IMR-90 (cell line): Measurements from ENCODE around the gene MSI2. TPM values are rescaled to one million over a fixed set of nuclear protein-coding genes. Genes with fewer than 3 reads are reported as not detected.

Experiments
- ATAC-seq: fragments of 200-7000 bp; cut with Tn5 transposase; 2 replicates; pipeline ENCODE4 v1.9.1; 2020; ENCODE audit warnings: low read depth, mild to moderate bottlenecking, moderate library complexity
- BruUV-seq: library from RNA; stranded (reverse); fragments of 400-500 nt; replicated peaks from 2 replicates; lab custom pipeline; 2021; lab: Mats Ljungman, UMichigan
- CTCF ChIA-PET: fragments of 300-600 bp; formaldehyde crosslinking; extraction: SDS; loops from one replicate; lab custom pipeline; 2021; ENCODE audit warnings: antibody characterized with exemption; lab: Yijun Ruan, JAX
- POLR2A ChIA-PET: fragments of 300-600 bp; sonication (Branson Sonifier 250); formaldehyde crosslinking; loops from one replicate; lab custom pipeline; 2022; ENCODE audit warnings: antibody characterized with exemption; ENCODE audit not compliant: unreplicated experiment; lab: Charles Lee
- DNase-seq: peaks from one replicate; pipeline ENCODE4 v3.0.0; 2013
- H2AFZ ChIP-seq: replicated peaks from 2 replicates; pipeline ENCODE3; 2013; ENCODE audit warnings: low read length, mild to moderate bottlenecking; ENCODE audit not compliant: poor library complexity
- H2AK5ac ChIP-seq: 2 replicates; pipeline ENCODE4 v1.6.1; 2013; ENCODE audit warnings: low read depth, low read length, inconsistent platforms
- H2AK9ac ChIP-seq: replicated peaks from 2 replicates; pipeline ENCODE3; 2013; ENCODE audit warnings: mild to moderate bottlenecking, low read depth, low read length, moderate library complexity; ENCODE audit not compliant: poor library complexity
- H2BK120ac ChIP-seq: 2 replicates; pipeline ENCODE4 v1.6.1; 2013; ENCODE audit warnings: low read depth, low read length, inconsistent platforms
- H2BK15ac ChIP-seq: 3 replicates; pipeline ENCODE4 v1.6.1; 2013; ENCODE audit warnings: low read depth, low read length, inconsistent platforms
- H2BK20ac ChIP-seq: 2 replicates; pipeline ENCODE4 v1.6.1; 2013; ENCODE audit warnings: low read depth, mild to moderate bottlenecking, inconsistent platforms, low read length, moderate library complexity
- H2BK5ac ChIP-seq: 2 replicates; pipeline ENCODE4 v1.6.1; 2013; ENCODE audit warnings: mild to moderate bottlenecking, low read depth, low read length, inconsistent platforms; ENCODE audit not compliant: poor library complexity, severe bottlenecking
- H3K14ac ChIP-seq: replicated peaks from 2 replicates; pipeline ENCODE4 v1.6.1; 2013; ENCODE audit warnings: low read depth, low read length, inconsistent platforms
- H3K18ac ChIP-seq: 2 replicates; pipeline ENCODE4 v1.6.1; 2013; ENCODE audit warnings: low read depth, low read length, control low read depth
- H3K23ac ChIP-seq: 2 replicates; pipeline ENCODE4 v1.6.1; 2013; ENCODE audit warnings: low read depth, low read length, inconsistent platforms
- H3K27ac ChIP-seq: 2 replicates; pipeline ENCODE4 v1.5.1; 2013; ENCODE audit warnings: mild to moderate bottlenecking, control low read depth, low read length; ENCODE audit not compliant: insufficient read depth
- H3K27me3 ChIP-seq: 2 replicates; pipeline ENCODE4 v1.6.1; 2013; ENCODE audit warnings: low read length; ENCODE audit not compliant: control insufficient read depth, insufficient read depth
- H3K36me3 ChIP-seq: 2 replicates; pipeline ENCODE4 v1.6.1; 2013; ENCODE audit warnings: low read length, mixed read lengths; ENCODE audit not compliant: control insufficient read depth, insufficient read depth
- H3K4ac ChIP-seq: 2 replicates; pipeline ENCODE4 v1.6.1; 2013; ENCODE audit warnings: low read depth, low read length, inconsistent platforms
- H3K4me1 ChIP-seq: 2 replicates; pipeline ENCODE4 v1.6.1; 2013; ENCODE audit warnings: low read length, mixed read lengths; ENCODE audit not compliant: control insufficient read depth, insufficient read depth
- H3K4me2 ChIP-seq: 2 replicates; pipeline ENCODE4 v1.6.1; 2013; ENCODE audit warnings: low read depth, mild to moderate bottlenecking, control low read depth, low read length, moderate library complexity
- H3K4me3 ChIP-seq: 2 replicates; pipeline ENCODE4 v1.5.1; 2013; ENCODE audit warnings: low read depth, mild to moderate bottlenecking, control low read depth, low read length, moderate library complexity; ENCODE audit not compliant: insufficient read depth
- H3K56ac ChIP-seq: 2 replicates; pipeline ENCODE4 v1.6.1; 2013; ENCODE audit warnings: low read length, inconsistent platforms; ENCODE audit not compliant: insufficient read depth; ENCODE audit errors: extremely low read depth
- H3K79me1 ChIP-seq, 2 experiments: 2 replicates each; pipeline ENCODE4 v1.6.1; 2013; ENCODE audit warnings: low read length in 2 of 2, inconsistent platforms in 1 of 2, low read depth in 1 of 2
- H3K9ac ChIP-seq: 2 replicates; pipeline ENCODE4 v1.6.1; 2013; ENCODE audit warnings: low read depth, low read length, control low read depth
- H3K9me1 ChIP-seq: 2 replicates; pipeline ENCODE4 v1.6.1; 2013; ENCODE audit warnings: low read length, inconsistent platforms; ENCODE audit not compliant: insufficient read depth
- H3K9me3 ChIP-seq: 2 replicates; pipeline ENCODE4 v1.6.1; 2013; ENCODE audit warnings: low read length; ENCODE audit not compliant: control insufficient read depth, insufficient read depth
- H4K20me1 ChIP-seq: 2 replicates; pipeline ENCODE4 v1.6.1; 2013; ENCODE audit warnings: low read length, inconsistent platforms; ENCODE audit not compliant: insufficient read depth
- H4K5ac ChIP-seq: 2 replicates; pipeline ENCODE4 v1.6.1; 2013; ENCODE audit warnings: mild to moderate bottlenecking, low read depth, low read length, control low read depth
- H4K8ac ChIP-seq, 2 experiments: 2 replicates each; pipeline ENCODE4 v1.6.1; 2013; ENCODE audit warnings: low read depth in 2 of 2, low read length in 2 of 2, control low read depth in 1 of 2, inconsistent platforms in 1 of 2
- H4K91ac ChIP-seq: 2 replicates; pipeline ENCODE4 v1.6.1; 2013; ENCODE audit warnings: low read depth, low read length, inconsistent platforms; ENCODE audit not compliant: insufficient read depth
- BHLHE40 ChIP-seq: fragments of 150-350 bp; IDR thresholded peaks from 2 replicates; pipeline ENCODE4 v1.6.1; 2016; ENCODE audit warnings: mild to moderate bottlenecking, low read depth, low read length
- CEBPB ChIP-seq: IDR thresholded peaks from 2 replicates; pipeline ENCODE4 v1.6.1; 2012; ENCODE audit warnings: low read depth, low read length, improper control_type of control experiment
- CHD1 ChIP-seq: IDR thresholded peaks from 2 replicates; pipeline ENCODE4 v1.6.1; 2012; ENCODE audit warnings: low read depth, low read length, improper control_type of control experiment
- CTCF ChIP-seq: conservative IDR thresholded peaks from 2 replicates; pipeline ENCODE4 v1.5.1; 2012; ENCODE audit warnings: mild to moderate bottlenecking, low read depth, low read length, improper control_type of control experiment
- ELK1 ChIP-seq: fragments of 150-350 bp; IDR thresholded peaks from 2 replicates; pipeline ENCODE4 v1.6.1; 2016; ENCODE audit warnings: low read depth, mild to moderate bottlenecking, low read length, moderate library complexity, borderline replicate concordance
- FOS ChIP-seq: fragments of 150-350 bp; IDR thresholded peaks from 2 replicates; pipeline ENCODE4 v1.6.1; 2016; ENCODE audit warnings: low read depth, low read length
- MAFK ChIP-seq: IDR thresholded peaks from 2 replicates; pipeline ENCODE4 v1.6.1; 2012; ENCODE audit warnings: low read depth, low read length, improper control_type of control experiment
- MAZ ChIP-seq: IDR thresholded peaks from 2 replicates; pipeline ENCODE4 v1.6.1; 2012; ENCODE audit warnings: low read depth, mild to moderate bottlenecking, low read length, improper control_type of control experiment, moderate library complexity, borderline replicate concordance
- MXI1 ChIP-seq: IDR thresholded peaks from 2 replicates; pipeline ENCODE4 v1.6.1; 2012; ENCODE audit warnings: low read depth, mild to moderate bottlenecking, low read length, moderate library complexity, borderline replicate concordance
- NFE2L2 ChIP-seq: fragments of 150-350 bp; IDR thresholded peaks from 2 replicates; pipeline ENCODE4 v1.6.1; 2016; ENCODE audit warnings: low read depth, mild to moderate bottlenecking, low read length
- POLR2A ChIP-seq: IDR thresholded peaks from 2 replicates; pipeline ENCODE4 v1.6.1; 2012; ENCODE audit warnings: mild to moderate bottlenecking, low read depth, low read length
- RAD21 ChIP-seq: IDR thresholded peaks from 2 replicates; pipeline ENCODE4 v1.6.1; 2012; ENCODE audit warnings: low read length, improper control_type of control experiment
- RCOR1 ChIP-seq: IDR thresholded peaks from 2 replicates; pipeline ENCODE4 v1.6.1; 2012; ENCODE audit warnings: mild to moderate bottlenecking, low read length, improper control_type of control experiment; ENCODE audit not compliant: insufficient replicate concordance
- RFX5 ChIP-seq: IDR thresholded peaks from 2 replicates; pipeline ENCODE4 v1.8.0; 2012; ENCODE audit warnings: low read depth, mild to moderate bottlenecking, low read length, moderate library complexity
- SMC3 ChIP-seq: fragments of 150-350 bp; IDR thresholded peaks from 2 replicates; pipeline ENCODE4 v1.6.1; 2016; ENCODE audit warnings: low read depth, mild to moderate bottlenecking, antibody characterized with exemption, low read length, moderate library complexity
- USF2 ChIP-seq: fragments of 150-350 bp; IDR thresholded peaks from 2 replicates; pipeline ENCODE4 v1.6.1; 2017; ENCODE audit warnings: mild to moderate bottlenecking, antibody characterized with exemption, low read length, low read depth
- WGBS, 2 experiments: methylation state at CpG; one replicate each; pipeline versions ENCODE4 v1.1.5 to v1.1.7; 2013; ENCODE audit warnings: missing lambda C conversion rate in 2 of 2; ENCODE audit not compliant: insufficient read length in 1 of 2; ENCODE audit errors: extremely low coverage in 2 of 2; 5-methylcytosine and 5-hydroxymethylcytosine counted together
- dilution Hi-C: fragments of 300-500 bp; cut with HindIII; formaldehyde crosslinking; loops from one replicate; pipeline ENCODE4 v1.14.3; 2018; ENCODE audit warnings: low sequenced_read_pairs; ENCODE audit not compliant: unreplicated experiment
- in situ Hi-C: fragments of 300-500 bp; cut with MboI; formaldehyde crosslinking; loops from 3 replicates; pipeline ENCODE4 v1.14.3; 2019; ENCODE audit warnings: low sequenced_read_pairs, inconsistent platforms, mixed read lengths
- intact Hi-C: fragments of 100-400 bp; cut with micrococcal nuclease; formaldehyde crosslinking; loops from 2 replicates; pipeline ENCODE4 v1.10.0; 2022
- polyA plus RNA-seq, 3 experiments: library from polyadenylated mRNA; depleted of rRNA; stranded (reverse); fragments of >200 nt; gene quantifications; 2 replicates each; pipeline ENCODE4 v1.2.3, GENCODE V29; 2012; ENCODE audit warnings: low replicate concordance in 1 of 3
- total RNA-seq: library from RNA; depleted of rRNA; stranded (reverse); fragments of >200 nt; gene quantifications from 2 replicates; pipeline ENCODE4 v1.2.3, GENCODE V29; 2012

Gene MSI2
- total and polyA plus RNA-seq, 2 of the 4 experiments (the other 2 are of a cell fraction): 13.0 to 16.0 TPM

GRCh38 chr17:57722704-57723043, 466.4 kb downstream of the MSI2 start:
- Histone ChIP-seq H4K20me1 (no peaks in the 10 kb centered on the region), H3K4ac (no peak overlapping the region), H3K9me1 (no peaks in the 10 kb centered on the region), H3K4me1 (no peaks in the 10 kb centered on the region), H2BK120ac (no peak overlapping the region), H2AFZ (no peak overlapping the region), H4K5ac (no peak overlapping the region), H4K91ac (no peak overlapping the region), H3K4me2 (no peak overlapping the region), H3K79me1 (no peaks in the 10 kb centered on the region), H4K8ac (no peak overlapping the region), H3K9me3 (no peaks in the 10 kb centered on the region), H2BK5ac (no peak overlapping the region), H3K9ac (no peak overlapping the region), H3K18ac (no peak overlapping the region), H3K23ac (no peak overlapping the region), H2AK5ac (no peak overlapping the region), H3K4me3 (no peak overlapping the region), H3K27ac (no peak overlapping the region), H2AK9ac (no peak overlapping the region), H2BK20ac (no peak overlapping the region), H3K27me3 (peaks cover 25% of the 10 kb centered on the region), H2BK15ac (no peak overlapping the region), H3K14ac (no peak overlapping the region), H3K56ac (no peak overlapping the region), H3K36me3 (no peaks in the 10 kb centered on the region)
- CTCF ChIA-PET: no interaction called here
- no peak for DNase-seq
- POLR2A ChIA-PET: no interaction called here
- intact Hi-C loops (no loop called here), dilution Hi-C loops (no loop called here), in situ Hi-C loops (no loop called here)
- TF ChIP-seq POLR2A (no peak), CEBPB (no peak), RCOR1 (no peak), MAZ (no peak), CTCF (no peak), CHD1 (no peak), BHLHE40 (no peak), SMC3 (no peak), MAFK (no peak), USF2 (no peak), ELK1 (no peak), RAD21 (no peak), RFX5 (no peak), NFE2L2 (no peak), MXI1 (no peak), FOS (no peak)
- no CpG with 5 or more reads among the region's 7 CpGs for WGBS, 2 experiments
- BruUV-seq: no TSS peak
- no peak for ATAC-seq
